ENCODE data around the gene KRTAP3-2.

- TF ChIP-seq, protein P1, sequence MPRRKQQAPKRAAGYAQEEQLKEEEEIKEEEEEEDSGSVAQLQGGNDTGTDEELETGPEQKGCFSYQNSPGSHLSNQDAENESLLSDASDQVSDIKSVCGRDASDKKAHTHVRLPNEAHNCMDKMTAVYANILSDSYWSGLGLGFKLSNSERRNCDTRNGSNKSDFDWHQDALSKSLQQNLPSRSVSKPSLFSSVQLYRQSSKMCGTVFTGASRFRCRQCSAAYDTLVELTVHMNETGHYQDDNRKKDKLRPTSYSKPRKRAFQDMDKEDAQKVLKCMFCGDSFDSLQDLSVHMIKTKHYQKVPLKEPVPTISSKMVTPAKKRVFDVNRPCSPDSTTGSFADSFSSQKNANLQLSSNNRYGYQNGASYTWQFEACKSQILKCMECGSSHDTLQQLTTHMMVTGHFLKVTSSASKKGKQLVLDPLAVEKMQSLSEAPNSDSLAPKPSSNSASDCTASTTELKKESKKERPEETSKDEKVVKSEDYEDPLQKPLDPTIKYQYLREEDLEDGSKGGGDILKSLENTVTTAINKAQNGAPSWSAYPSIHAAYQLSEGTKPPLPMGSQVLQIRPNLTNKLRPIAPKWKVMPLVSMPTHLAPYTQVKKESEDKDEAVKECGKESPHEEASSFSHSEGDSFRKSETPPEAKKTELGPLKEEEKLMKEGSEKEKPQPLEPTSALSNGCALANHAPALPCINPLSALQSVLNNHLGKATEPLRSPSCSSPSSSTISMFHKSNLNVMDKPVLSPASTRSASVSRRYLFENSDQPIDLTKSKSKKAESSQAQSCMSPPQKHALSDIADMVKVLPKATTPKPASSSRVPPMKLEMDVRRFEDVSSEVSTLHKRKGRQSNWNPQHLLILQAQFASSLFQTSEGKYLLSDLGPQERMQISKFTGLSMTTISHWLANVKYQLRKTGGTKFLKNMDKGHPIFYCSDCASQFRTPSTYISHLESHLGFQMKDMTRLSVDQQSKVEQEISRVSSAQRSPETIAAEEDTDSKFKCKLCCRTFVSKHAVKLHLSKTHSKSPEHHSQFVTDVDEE (CRISPR knock-in tag; IDR thresholded peaks at IDR 0.05): no peak
- TF ChIP-seq ARNTL (CRISPR knock-in tag; IDR thresholded peaks at IDR 0.05; ENCODE audit: borderline replicate concordance, low read depth) (no peak), ISL1 (CRISPR knock-in tag; IDR thresholded peaks at IDR 0.05) (no peak), OSR1 (CRISPR knock-in tag; IDR thresholded peaks at IDR 0.05) (no peak), ZFP30 (CRISPR knock-in tag; IDR thresholded peaks at IDR 0.05) (no peak), POU6F1 (CRISPR knock-in tag; IDR thresholded peaks at IDR 0.05; ENCODE audit: borderline replicate concordance, low read depth) (no peak), RARB (CRISPR knock-in tag; IDR thresholded peaks at IDR 0.05) (no peak)
- TF ChIP-seq, protein P2, sequence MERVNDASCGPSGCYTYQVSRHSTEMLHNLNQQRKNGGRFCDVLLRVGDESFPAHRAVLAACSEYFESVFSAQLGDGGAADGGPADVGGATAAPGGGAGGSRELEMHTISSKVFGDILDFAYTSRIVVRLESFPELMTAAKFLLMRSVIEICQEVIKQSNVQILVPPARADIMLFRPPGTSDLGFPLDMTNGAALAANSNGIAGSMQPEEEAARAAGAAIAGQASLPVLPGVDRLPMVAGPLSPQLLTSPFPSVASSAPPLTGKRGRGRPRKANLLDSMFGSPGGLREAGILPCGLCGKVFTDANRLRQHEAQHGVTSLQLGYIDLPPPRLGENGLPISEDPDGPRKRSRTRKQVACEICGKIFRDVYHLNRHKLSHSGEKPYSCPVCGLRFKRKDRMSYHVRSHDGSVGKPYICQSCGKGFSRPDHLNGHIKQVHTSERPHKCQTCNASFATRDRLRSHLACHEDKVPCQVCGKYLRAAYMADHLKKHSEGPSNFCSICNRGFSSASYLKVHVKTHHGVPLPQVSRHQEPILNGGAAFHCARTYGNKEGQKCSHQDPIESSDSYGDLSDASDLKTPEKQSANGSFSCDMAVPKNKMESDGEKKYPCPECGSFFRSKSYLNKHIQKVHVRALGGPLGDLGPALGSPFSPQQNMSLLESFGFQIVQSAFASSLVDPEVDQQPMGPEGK (CRISPR knock-in tag; IDR thresholded peaks at IDR 0.05; ENCODE audit: borderline replicate concordance): no peak
These were observed 7.0 kb downstream of the KRTAP3-2 start for GRCh38 chr17:40992666-40993065.
